K562 (cell line): ENCODE results near the gene ARHGEF1. TPM values are rescaled to one million over a fixed set of nuclear protein-coding genes. Genes with fewer than 3 reads are reported as not detected.

Experiments used
- ATAC-seq: fragments of 200-7000 bp; cut with Tn5 transposase; 3 replicates; pipeline ENCODE4 v1.9.1; 2020; ENCODE audit warnings: moderate library complexity
- BruUV-seq: library from RNA; stranded (reverse); fragments of 400-500 nt; replicated peaks from 2 replicates; lab custom pipeline; 2021; lab: Mats Ljungman, UMichigan
- CTCF ChIA-PET: fragments of 300-600 bp; formaldehyde crosslinking; extraction: SDS; loops from one replicate; lab custom pipeline; 2021; ENCODE audit warnings: low intra/inter-chr PET ratio; lab: Yijun Ruan, JAX
- POLR2A ChIA-PET: fragments of 300-600, 350-650 bp; sonication (Branson Sonifier 250); formaldehyde crosslinking; extraction: SDS; loops from one replicate; lab custom pipeline; 2021; ENCODE audit warnings: antibody characterized with exemption, inconsistent platforms; lab: Yijun Ruan, JAX
- DNase-seq, 4 experiments: peaks; one replicate each; pipeline versions ENCODE4 v3.0.0 to v3.0.0-alpha.2; 2011 to 2018; ENCODE audit warnings: low spot score in 3 of 4, mixed read lengths in 3 of 4; ENCODE audit errors: extremely low read depth in 1 of 4
- FAIRE-seq: peaks from 2 replicates; lab custom pipeline; 2011; peaks lifted over from hg19 to GRCh38; lab: Jason Lieb, UNC
- H2AFZ ChIP-seq: 2 replicates; pipeline ENCODE4 v1.6.0; 2011; ENCODE audit warnings: low read depth, low read length, control low read depth, inconsistent platforms
- H3K27ac ChIP-seq: fragments of 200-600 bp; 3 replicates; pipeline ENCODE4 v1.8.0; 2011; ENCODE audit warnings: low read depth, mild to moderate bottlenecking, control low read depth, inconsistent platforms, low read length, moderate library complexity, mixed read lengths; ENCODE audit errors: extremely low read depth
- H3K27me3 ChIP-seq, 2 experiments: fragments of 300-600 bp in 1 of 2; 2 replicates in 1 of 2; 3 replicates in 1 of 2; pipeline versions ENCODE4 v1.6.0 to v1.8.0; 2011; ENCODE audit warnings: inconsistent platforms in 2 of 2, low read length in 2 of 2, mild to moderate bottlenecking in 1 of 2, mixed read lengths in 1 of 2, moderate library complexity in 1 of 2; ENCODE audit not compliant: control insufficient read depth in 2 of 2, insufficient read depth in 2 of 2
- H3K36me3 ChIP-seq: fragments of 300-600 bp; 3 replicates; pipeline ENCODE4 v1.8.0; 2011; ENCODE audit warnings: mild to moderate bottlenecking, low read length, inconsistent platforms; ENCODE audit not compliant: control insufficient read depth, insufficient read depth
- H3K4me1 ChIP-seq, 2 experiments: fragments of 200-600 bp in 1 of 2; replicated peaks in 1 of 2; 2 replicates in 1 of 2; 3 replicates in 1 of 2; pipeline versions ENCODE4 v1.5.1 to v1.8.0; 2011; ENCODE audit warnings: inconsistent platforms in 2 of 2, low read length in 2 of 2, mild to moderate bottlenecking in 1 of 2, mixed read lengths in 1 of 2, moderate library complexity in 1 of 2; ENCODE audit not compliant: control insufficient read depth in 2 of 2, insufficient read depth in 2 of 2
- H3K4me2 ChIP-seq: 2 replicates; pipeline ENCODE4 v1.6.1; 2011; ENCODE audit warnings: low read length, control low read depth, inconsistent platforms, mixed read lengths; ENCODE audit not compliant: insufficient read depth
- H3K4me3 ChIP-seq: fragments of 200-600 bp; sonication (generic), shearing (Covaris generic); 2 replicates; pipeline ENCODE4 v1.5.1; 2016; ENCODE audit warnings: control low read depth, inconsistent platforms
- H3K79me2 ChIP-seq: fragments of 200-600 bp; 3 replicates; pipeline ENCODE4 v1.8.0; 2011; ENCODE audit warnings: low read length, inconsistent platforms; ENCODE audit not compliant: control insufficient read depth, insufficient read depth
- H3K9ac ChIP-seq, 2 experiments: 2 replicates each; pipeline versions ENCODE4 v1.6.0 to v1.6.1; 2011; ENCODE audit warnings: low read depth in 2 of 2, low read length in 2 of 2, control low read depth in 1 of 2, inconsistent platforms in 1 of 2, mild to moderate bottlenecking in 1 of 2, mixed read lengths in 1 of 2; ENCODE audit not compliant: insufficient read depth in 1 of 2
- H3K9me1 ChIP-seq: one replicate; pipeline ENCODE4 v1.6.0; 2011; ENCODE audit warnings: inconsistent platforms, mild to moderate bottlenecking, low read length, moderate library complexity; ENCODE audit not compliant: control insufficient read depth, insufficient read depth
- H3K9me3 ChIP-seq: replicated peaks from 2 replicates; pipeline ENCODE4 v1.5.1; 2011; ENCODE audit warnings: low read depth, low read length, inconsistent platforms; ENCODE audit not compliant: control insufficient read depth, insufficient read depth
- H4K20me1 ChIP-seq: replicated peaks from 2 replicates; pipeline ENCODE4 v1.6.1; 2011; ENCODE audit warnings: low read length, inconsistent platforms, mixed read lengths; ENCODE audit not compliant: control insufficient read depth, insufficient read depth
- SRSF3 ChIP-seq: fragments of 200-400 bp; formaldehyde crosslinking; IDR thresholded peaks from 2 replicates; pipeline ENCODE4 v1.6.1; 2016; ENCODE audit warnings: mild to moderate bottlenecking, low read length, moderate library complexity; ENCODE audit not compliant: insufficient read depth
- TBL1XR1 ChIP-seq, 2 experiments: IDR thresholded peaks; 2 replicates each; pipeline ENCODE4 v1.6.1; 2012; ENCODE audit warnings: improper control_type of control experiment in 2 of 2, low read length in 2 of 2, mild to moderate bottlenecking in 1 of 2
- ZEB2 ChIP-seq: fragments of 450-650 bp; IDR thresholded peaks from 2 replicates; pipeline ENCODE4 v1.6.1; 2016
- ZKSCAN1 ChIP-seq: fragments of 150-350 bp; IDR thresholded peaks from 2 replicates; pipeline ENCODE4 v1.6.1; 2016; ENCODE audit warnings: low read depth, low read length
- ZNF274 ChIP-seq: IDR thresholded peaks from 2 replicates; pipeline ENCODE4 v1.6.1; 2011; ENCODE audit warnings: low read depth, mild to moderate bottlenecking, low read length, moderate library complexity, borderline replicate concordance
- ZNF512 ChIP-seq: IDR thresholded peaks from 2 replicates; pipeline ENCODE4 v1.6.1; 2016; ENCODE audit warnings: missing genetic modification characterization, missing compliant biosample characterization
- ZNF740 ChIP-seq, 3 experiments: fragments of 200-800 bp in 1 of 3; sonication (Bioruptor generic) in 1 of 3; sonication (generic) in 1 of 3; formaldehyde crosslinking in 1 of 3; IDR thresholded peaks; 2 replicates each; pipeline versions ENCODE4 v1.6.1 to v1.8.0; 2016 to 2022; ENCODE audit warnings: mild to moderate bottlenecking in 2 of 3, missing compliant biosample characterization in 2 of 3, missing genetic modification characterization in 2 of 3, missing genetic modification reagents in 1 of 3
- WGBS: fragments of 100-300 bp; shearing (Covaris generic); methylation state at CpG from one replicate; pipeline ENCODE4 v1.1.6; 2016; ENCODE audit warnings: low coverage, mixed read lengths; ENCODE audit not compliant: insufficient coverage; ENCODE audit errors: missing lambda C conversion rate; 5-methylcytosine and 5-hydroxymethylcytosine counted together
- in situ Hi-C: fragments of 300-500 bp; cut with MboI; formaldehyde crosslinking; loops from 4 replicates; pipeline ENCODE4 v1.15.0; 2018; ENCODE audit warnings: inconsistent platforms, mixed read lengths
- intact Hi-C: fragments of 100-400 bp; cut with micrococcal nuclease; formaldehyde crosslinking; loops from 2 replicates; pipeline ENCODE4 v1.14.2; 2022
- polyA plus RNA-seq, 8 experiments: library from polyadenylated mRNA; depleted of rRNA in 4 of 8; stranded (reverse) in 5 of 8; unstranded in 3 of 8; fragments of >200 nt; fragmentation: Nextera tagmentation in 2 of 8; fragmentation: Illumina TruSeq in 1 of 8; extraction: Ambion mirVana in 2 of 8; extraction: Trizol in 1 of 8; gene quantifications; 2 replicates each; pipeline versions ENCODE4 v1.2.1 to v1.2.3, GENCODE V29; 2011 to 2014; ENCODE audit warnings: inconsistent platforms in 1 of 8, missing spikeins in 1 of 8
- total RNA-seq, 7 experiments: library from RNA; depleted of rRNA in 6 of 7; stranded (reverse); fragments of >200 nt in 6 of 7; fragmentation: Illumina TruSeq in 2 of 7; extraction: Trizol in 2 of 7; gene quantifications; 2 replicates each; pipeline versions ENCODE4 v1.2.1 to v1.2.3, GENCODE V29; 2011 to 2021; ENCODE audit warnings: low replicate concordance in 1 of 7

Gene ARHGEF1
- total and polyA plus RNA-seq, 9 of the 15 experiments (the other 6 are each of a cell fraction or from before 2014, with no cell fraction given): 1.9 to 149 (median 29.8) TPM

GRCh38 chr19:41930926-41931592 lies 48.1 kb downstream of the ARHGEF1 start:
- Histone ChIP-seq H3K27ac (no peak overlapping the region; the same call in 2 of the 3 replicates), H2AFZ (peak overlapping the region; percentile 84), H3K9me3 (no peaks in the 10 kb centered on the region), H3K36me3 (no peaks in the 10 kb centered on the region), H4K20me1 (no peaks in the 10 kb centered on the region), H3K4me3 (no peak overlapping the region), H3K9me1 (no peaks in the 10 kb centered on the region), H3K4me2 (peak overlapping the region; percentile 98; the same call in 1 of the 2 replicates), H3K4me1 (peaks cover 37 to 79% of the 10 kb centered on the region in 2 experiments), H3K9ac (no peak overlapping the region), H3K27me3 (no peaks in the 10 kb centered on the region), H3K79me2 (peaks cover 8% of the 10 kb centered on the region; the same call in 2 of the 3 replicates)
- ChIA-PET CTCF (no interaction called here), POLR2A (interaction anchor here (0.7 to 1.1 kb wide), 2 partner anchors 15 to 61 kb away, joined by 3 read pairs; no protein-coding TSS in a partner anchor)
- WGBS: 57% methylated on average over 16 of the region's 17 CpGs
- DNase-seq (no peak), ATAC-seq (no peak), FAIRE-seq (no peak)
- in situ Hi-C loops: no loop called here
- no TSS peak for BruUV-seq
- TF ChIP-seq TBL1XR1 (IDR thresholded peaks at IDR 0.05; ENCODE audit: low read length in 2 of 2) (no peak), ZEB2 (no peak), ZNF512 (no peak), ZNF274 (no peak), ZNF740 (CRISPR knock-in tag; IDR thresholded peaks at IDR 0.05) (peak; percentile 73), ZNF740 (tag; IDR thresholded peaks at IDR 0.05) (no peak; a peak in 1 of 4 replicates), ZKSCAN1 (peak; percentile 94), SRSF3 (no peak)
- intact Hi-C loops: no loop called here
